H1 (cell line): ENCODE data around the gene NMT2. TPM values are rescaled to one million over a fixed set of nuclear protein-coding genes. Genes with fewer than 3 reads are reported as not detected.
A peak's percentile ranks its signal among the peaks of the same experiment; 100 is the strongest.

Experiments
- BACH1 ChIP-seq: IDR thresholded peaks from 2 replicates; pipeline ENCODE4 v1.6.1; 2012; ENCODE audit warnings: low read length, improper control_type of control experiment
- CBX5 ChIP-seq: fragments of 300-800, 300-1000 bp; sonication (generic); IDR thresholded peaks from 2 replicates; pipeline ENCODE4 v1.7.1; 2016; ENCODE audit warnings: antibody characterized with exemption, low read length, low read depth
- CHD2 ChIP-seq: IDR thresholded peaks from 2 replicates; pipeline ENCODE4 v1.6.1; 2012; ENCODE audit warnings: low read length, improper control_type of control experiment
- GTF2F1 ChIP-seq: IDR thresholded peaks from 2 replicates; pipeline ENCODE4 v1.6.1; 2012; ENCODE audit warnings: low read depth, low read length, improper control_type of control experiment, borderline replicate concordance
- RBBP5 ChIP-seq: IDR thresholded peaks from 2 replicates; pipeline ENCODE4 v1.7.1; 2012; ENCODE audit warnings: low read depth, mild to moderate bottlenecking, inconsistent platforms, low read length, moderate library complexity, borderline replicate concordance
- TCF12 ChIP-seq: IDR thresholded peaks from 2 replicates; pipeline ENCODE4 v1.6.1; 2011; ENCODE audit warnings: low read depth, mild to moderate bottlenecking, low read length
- TEAD4 ChIP-seq: IDR thresholded peaks from 2 replicates; pipeline ENCODE4 v1.6.1; 2012; ENCODE audit warnings: low read depth, low read length, inconsistent platforms, mixed read lengths
- polyA plus RNA-seq, 7 experiments: library from polyadenylated mRNA; depleted of rRNA in 3 of 7; stranded (reverse) in 5 of 7; unstranded in 2 of 7; fragments of >200 nt in 5 of 7; fragments of 200-250 nt in 2 of 7; gene quantifications; 1 replicate in 5 of 7; 2 replicates in 1 of 7; 4 replicates in 1 of 7; pipeline versions ENCODE4 v1.2.1 to v1.2.3, GENCODE V29; 2011 to 2013; ENCODE audit warnings: missing spikeins in 2 of 7, mixed read lengths in 2 of 7
- total RNA-seq: library from RNA; stranded (reverse); fragmentation: NEBNext Ultra II Directional; extraction: Animal tissue kit (Norgen Biotek cat#: 25700); gene quantifications from 2 replicates; pipeline ENCODE4 v1.2.1, GENCODE V29; 2021
- TF ChIP-seq, protein P1 (sequence below): fragments of 300-600 bp; sonication (generic); IDR thresholded peaks from 2 replicates; pipeline ENCODE4 v1.7.1; 2012; ENCODE audit warnings: low read length, moderate library complexity, mild to moderate bottlenecking, inconsistent platforms; ENCODE audit not compliant: insufficient replicate concordance
- TF ChIP-seq, protein P2 (sequence below): IDR thresholded peaks from 2 replicates; pipeline ENCODE4 v1.6.1; 2011; ENCODE audit warnings: low read length, improper control_type of control experiment

Gene NMT2
- total and polyA plus RNA-seq, 2 of the 8 experiments (the other 6 are each of a cell fraction or from before 2014, with no cell fraction given), result 4.4 to 15.4 TPM

DNA sequence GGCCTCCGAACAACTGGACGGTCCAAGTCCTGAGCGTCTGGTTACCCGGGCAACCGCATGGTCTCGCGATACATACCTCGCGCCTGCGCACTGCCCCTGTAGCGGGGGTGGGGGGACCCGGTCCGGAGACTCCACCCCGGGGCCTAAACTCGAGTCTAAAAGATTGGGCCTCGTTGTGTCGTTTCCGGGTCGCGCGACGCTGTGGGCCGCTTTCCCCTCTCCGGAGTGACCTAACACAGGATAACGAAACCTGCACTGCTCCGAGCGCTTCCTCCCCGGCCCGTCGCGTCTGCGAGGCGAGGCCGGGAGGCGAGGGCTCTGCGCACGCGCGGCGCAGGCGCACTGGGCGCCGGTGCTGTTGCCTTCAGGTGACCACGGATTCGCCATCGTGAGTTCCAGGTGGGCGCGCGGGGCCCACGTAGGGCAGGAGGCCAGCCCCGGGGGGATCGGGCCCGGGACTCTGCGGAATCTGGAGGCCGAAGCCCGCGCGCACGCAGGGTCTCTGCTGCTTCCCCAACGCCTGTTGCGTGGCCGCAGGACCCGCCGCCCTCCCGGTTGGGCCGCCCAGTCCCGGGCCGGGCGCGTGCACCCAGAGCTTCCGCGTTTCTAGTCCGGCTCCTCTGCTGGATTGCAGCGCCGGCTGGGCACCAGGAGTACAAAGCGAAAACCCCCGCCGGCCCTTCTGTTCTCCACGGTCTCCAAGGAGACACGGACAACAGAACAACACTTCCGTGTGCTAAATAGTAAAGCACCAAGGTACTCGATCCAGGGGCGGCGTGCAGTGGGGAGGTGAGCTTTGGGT is 71.3 kb downstream of the NMT2 start, which contains the start of gene RPP38 (continued):
- TF ChIP-seq, protein P1, sequence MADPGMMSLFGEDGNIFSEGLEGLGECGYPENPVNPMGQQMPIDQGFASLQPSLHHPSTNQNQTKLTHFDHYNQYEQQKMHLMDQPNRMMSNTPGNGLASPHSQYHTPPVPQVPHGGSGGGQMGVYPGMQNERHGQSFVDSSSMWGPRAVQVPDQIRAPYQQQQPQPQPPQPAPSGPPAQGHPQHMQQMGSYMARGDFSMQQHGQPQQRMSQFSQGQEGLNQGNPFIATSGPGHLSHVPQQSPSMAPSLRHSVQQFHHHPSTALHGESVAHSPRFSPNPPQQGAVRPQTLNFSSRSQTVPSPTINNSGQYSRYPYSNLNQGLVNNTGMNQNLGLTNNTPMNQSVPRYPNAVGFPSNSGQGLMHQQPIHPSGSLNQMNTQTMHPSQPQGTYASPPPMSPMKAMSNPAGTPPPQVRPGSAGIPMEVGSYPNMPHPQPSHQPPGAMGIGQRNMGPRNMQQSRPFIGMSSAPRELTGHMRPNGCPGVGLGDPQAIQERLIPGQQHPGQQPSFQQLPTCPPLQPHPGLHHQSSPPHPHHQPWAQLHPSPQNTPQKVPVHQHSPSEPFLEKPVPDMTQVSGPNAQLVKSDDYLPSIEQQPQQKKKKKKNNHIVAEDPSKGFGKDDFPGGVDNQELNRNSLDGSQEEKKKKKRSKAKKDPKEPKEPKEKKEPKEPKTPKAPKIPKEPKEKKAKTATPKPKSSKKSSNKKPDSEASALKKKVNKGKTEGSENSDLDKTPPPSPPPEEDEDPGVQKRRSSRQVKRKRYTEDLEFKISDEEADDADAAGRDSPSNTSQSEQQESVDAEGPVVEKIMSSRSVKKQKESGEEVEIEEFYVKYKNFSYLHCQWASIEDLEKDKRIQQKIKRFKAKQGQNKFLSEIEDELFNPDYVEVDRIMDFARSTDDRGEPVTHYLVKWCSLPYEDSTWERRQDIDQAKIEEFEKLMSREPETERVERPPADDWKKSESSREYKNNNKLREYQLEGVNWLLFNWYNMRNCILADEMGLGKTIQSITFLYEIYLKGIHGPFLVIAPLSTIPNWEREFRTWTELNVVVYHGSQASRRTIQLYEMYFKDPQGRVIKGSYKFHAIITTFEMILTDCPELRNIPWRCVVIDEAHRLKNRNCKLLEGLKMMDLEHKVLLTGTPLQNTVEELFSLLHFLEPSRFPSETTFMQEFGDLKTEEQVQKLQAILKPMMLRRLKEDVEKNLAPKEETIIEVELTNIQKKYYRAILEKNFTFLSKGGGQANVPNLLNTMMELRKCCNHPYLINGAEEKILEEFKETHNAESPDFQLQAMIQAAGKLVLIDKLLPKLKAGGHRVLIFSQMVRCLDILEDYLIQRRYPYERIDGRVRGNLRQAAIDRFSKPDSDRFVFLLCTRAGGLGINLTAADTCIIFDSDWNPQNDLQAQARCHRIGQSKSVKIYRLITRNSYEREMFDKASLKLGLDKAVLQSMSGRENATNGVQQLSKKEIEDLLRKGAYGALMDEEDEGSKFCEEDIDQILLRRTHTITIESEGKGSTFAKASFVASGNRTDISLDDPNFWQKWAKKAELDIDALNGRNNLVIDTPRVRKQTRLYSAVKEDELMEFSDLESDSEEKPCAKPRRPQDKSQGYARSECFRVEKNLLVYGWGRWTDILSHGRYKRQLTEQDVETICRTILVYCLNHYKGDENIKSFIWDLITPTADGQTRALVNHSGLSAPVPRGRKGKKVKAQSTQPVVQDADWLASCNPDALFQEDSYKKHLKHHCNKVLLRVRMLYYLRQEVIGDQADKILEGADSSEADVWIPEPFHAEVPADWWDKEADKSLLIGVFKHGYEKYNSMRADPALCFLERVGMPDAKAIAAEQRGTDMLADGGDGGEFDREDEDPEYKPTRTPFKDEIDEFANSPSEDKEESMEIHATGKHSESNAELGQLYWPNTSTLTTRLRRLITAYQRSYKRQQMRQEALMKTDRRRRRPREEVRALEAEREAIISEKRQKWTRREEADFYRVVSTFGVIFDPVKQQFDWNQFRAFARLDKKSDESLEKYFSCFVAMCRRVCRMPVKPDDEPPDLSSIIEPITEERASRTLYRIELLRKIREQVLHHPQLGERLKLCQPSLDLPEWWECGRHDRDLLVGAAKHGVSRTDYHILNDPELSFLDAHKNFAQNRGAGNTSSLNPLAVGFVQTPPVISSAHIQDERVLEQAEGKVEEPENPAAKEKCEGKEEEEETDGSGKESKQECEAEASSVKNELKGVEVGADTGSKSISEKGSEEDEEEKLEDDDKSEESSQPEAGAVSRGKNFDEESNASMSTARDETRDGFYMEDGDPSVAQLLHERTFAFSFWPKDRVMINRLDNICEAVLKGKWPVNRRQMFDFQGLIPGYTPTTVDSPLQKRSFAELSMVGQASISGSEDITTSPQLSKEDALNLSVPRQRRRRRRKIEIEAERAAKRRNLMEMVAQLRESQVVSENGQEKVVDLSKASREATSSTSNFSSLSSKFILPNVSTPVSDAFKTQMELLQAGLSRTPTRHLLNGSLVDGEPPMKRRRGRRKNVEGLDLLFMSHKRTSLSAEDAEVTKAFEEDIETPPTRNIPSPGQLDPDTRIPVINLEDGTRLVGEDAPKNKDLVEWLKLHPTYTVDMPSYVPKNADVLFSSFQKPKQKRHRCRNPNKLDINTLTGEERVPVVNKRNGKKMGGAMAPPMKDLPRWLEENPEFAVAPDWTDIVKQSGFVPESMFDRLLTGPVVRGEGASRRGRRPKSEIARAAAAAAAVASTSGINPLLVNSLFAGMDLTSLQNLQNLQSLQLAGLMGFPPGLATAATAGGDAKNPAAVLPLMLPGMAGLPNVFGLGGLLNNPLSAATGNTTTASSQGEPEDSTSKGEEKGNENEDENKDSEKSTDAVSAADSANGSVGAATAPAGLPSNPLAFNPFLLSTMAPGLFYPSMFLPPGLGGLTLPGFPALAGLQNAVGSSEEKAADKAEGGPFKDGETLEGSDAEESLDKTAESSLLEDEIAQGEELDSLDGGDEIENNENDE, result no peak
- no peak for TF ChIP-seq TCF12
- no peak for TF ChIP-seq CBX5
- no peak for TF ChIP-seq BACH1
- TF ChIP-seq, protein P2, sequence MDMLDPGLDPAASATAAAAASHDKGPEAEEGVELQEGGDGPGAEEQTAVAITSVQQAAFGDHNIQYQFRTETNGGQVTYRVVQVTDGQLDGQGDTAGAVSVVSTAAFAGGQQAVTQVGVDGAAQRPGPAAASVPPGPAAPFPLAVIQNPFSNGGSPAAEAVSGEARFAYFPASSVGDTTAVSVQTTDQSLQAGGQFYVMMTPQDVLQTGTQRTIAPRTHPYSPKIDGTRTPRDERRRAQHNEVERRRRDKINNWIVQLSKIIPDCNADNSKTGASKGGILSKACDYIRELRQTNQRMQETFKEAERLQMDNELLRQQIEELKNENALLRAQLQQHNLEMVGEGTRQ, result no peak
- peak; percentile 92 for TF ChIP-seq CHD2
- no peak for TF ChIP-seq TEAD4
- TF ChIP-seq GTF2F1, result no peak
- TF ChIP-seq RBBP5, result peak; percentile 50; the same call in 1 of the 2 replicates
